HepG2 (cell line): ENCODE data around the gene CHDH. TPM values are rescaled to one million over a fixed set of nuclear protein-coding genes. Genes with fewer than 3 reads are reported as not detected.
A peak's percentile ranks its signal among the peaks of the same experiment; 100 is the strongest.

ENCODE experiments used
- ASH2L ChIP-seq: fragments of 300-600, 200-600 bp; sonication (generic); IDR thresholded peaks from 2 replicates; pipeline ENCODE4 v1.7.0; 2017; ENCODE audit warnings: low read depth, mild to moderate bottlenecking, moderate library complexity, mixed read lengths, low read length; ENCODE audit not compliant: insufficient read length
- ATF1 ChIP-seq: IDR thresholded peaks from 2 replicates; pipeline ENCODE4 v1.6.1; 2016; ENCODE audit warnings: mild to moderate bottlenecking, control low read depth
- BRD4 ChIP-seq: sonication (generic); formaldehyde crosslinking; IDR thresholded peaks from 2 replicates; pipeline ENCODE4 v1.4.0; 2020; ENCODE audit warnings: missing genetic modification reagents
- CBX5 ChIP-seq: sonication (generic); formaldehyde crosslinking; IDR thresholded peaks from 2 replicates; pipeline ENCODE4 v1.4.0; 2020; ENCODE audit warnings: missing genetic modification reagents, borderline replicate concordance
- MEIS1 ChIP-seq: sonication (generic); formaldehyde crosslinking; IDR thresholded peaks from 2 replicates; pipeline ENCODE4 v1.9.0; 2021; ENCODE audit warnings: mild to moderate bottlenecking, missing genetic modification reagents, moderate library complexity, borderline replicate concordance
- NBN ChIP-seq: fragments of 450-650 bp; conservative IDR thresholded peaks from 2 replicates; pipeline ENCODE4 v1.6.1; 2017
- RARG ChIP-seq: sonication (generic); formaldehyde crosslinking; IDR thresholded peaks from 2 replicates; pipeline ENCODE4 v1.4.0; 2020; ENCODE audit warnings: low read depth, mild to moderate bottlenecking, missing genetic modification reagents
- RXRA ChIP-seq: sonication (generic); formaldehyde crosslinking; IDR thresholded peaks from 2 replicates; pipeline ENCODE4 v1.5.1; 2020; ENCODE audit warnings: missing genetic modification reagents
- ZMAT3 ChIP-seq: sonication (generic); formaldehyde crosslinking; conservative IDR thresholded peaks from 2 replicates; pipeline ENCODE4 v1.7.0; 2021; ENCODE audit warnings: missing genetic modification reagents
- ZNF263 ChIP-seq: sonication (generic); formaldehyde crosslinking; IDR thresholded peaks from 2 replicates; pipeline ENCODE4 v1.4.0; 2020; ENCODE audit warnings: missing genetic modification reagents
- ZNF501 ChIP-seq: sonication (generic); formaldehyde crosslinking; IDR thresholded peaks from 2 replicates; pipeline ENCODE4 v1.5.1; 2020; ENCODE audit warnings: mild to moderate bottlenecking, moderate library complexity, missing genetic modification reagents
- ZNF564 ChIP-seq: sonication (generic); formaldehyde crosslinking; IDR thresholded peaks from 2 replicates; pipeline ENCODE4 v1.8.1; 2023; ENCODE audit warnings: mild to moderate bottlenecking, missing genetic modification reagents
- ZNF672 ChIP-seq: sonication (generic); formaldehyde crosslinking; IDR thresholded peaks from 2 replicates; pipeline ENCODE4 v1.8.1; 2022; ENCODE audit warnings: missing genetic modification reagents
- ZNF841 ChIP-seq: sonication (generic); formaldehyde crosslinking; IDR thresholded peaks from 2 replicates; pipeline ENCODE4 v1.8.1; 2023; ENCODE audit warnings: missing genetic modification reagents, borderline replicate concordance
- ZNF891 ChIP-seq: sonication (generic); formaldehyde crosslinking; IDR thresholded peaks from 2 replicates; pipeline ENCODE4 v1.5.0; 2020; ENCODE audit warnings: mild to moderate bottlenecking, missing genetic modification reagents
- polyA plus RNA-seq, 8 experiments: library from polyadenylated mRNA; depleted of rRNA in 3 of 8; stranded (reverse) in 7 of 8; unstranded in 1 of 8; fragments of >200 nt; fragmentation: Illumina TruSeq in 4 of 8; extraction: Trizol in 4 of 8; gene quantifications; 2 replicates each; pipeline versions ENCODE4 v1.2.1 to v1.2.3, GENCODE V29; 2011 to 2016; ENCODE audit warnings: low read depth in 4 of 8, missing spikeins in 1 of 8, mixed read lengths in 1 of 8; ENCODE audit not compliant: insufficient read depth in 1 of 8
- total RNA-seq, 5 experiments: library from RNA; depleted of rRNA; stranded (reverse); fragments of >200 nt; fragmentation: Illumina TruSeq; extraction: Trizol; gene quantifications; 2 replicates each; pipeline ENCODE4 v1.2.3, GENCODE V29; 2016; ENCODE audit warnings: low read depth in 1 of 5
- TF ChIP-seq, protein P1 (sequence below), 2 experiments: sonication (generic) in 1 of 2; formaldehyde crosslinking in 1 of 2; IDR thresholded peaks; 2 replicates each; pipeline versions ENCODE4 v1.4.0 to v1.6.1; 2016 to 2020; ENCODE audit warnings: borderline replicate concordance in 1 of 2, low read depth in 1 of 2, mild to moderate bottlenecking in 1 of 2, missing genetic modification reagents in 1 of 2
- TF ChIP-seq, protein P2 (sequence below): sonication (generic); formaldehyde crosslinking; IDR thresholded peaks from 2 replicates; pipeline ENCODE4 v1.4.0; 2020; ENCODE audit warnings: missing genetic modification reagents, borderline replicate concordance
- TF ChIP-seq, protein P3 (sequence below): sonication (generic); formaldehyde crosslinking; IDR thresholded peaks from 2 replicates; pipeline ENCODE4 v1.4.0; 2020; ENCODE audit warnings: missing genetic modification reagents

CHDH gene
- total and polyA plus RNA-seq, 2 of the 13 experiments (the other 11 are each of a cell fraction or from before 2014, with no cell fraction given), result 28.1 to 48.9 TPM

DNA sequence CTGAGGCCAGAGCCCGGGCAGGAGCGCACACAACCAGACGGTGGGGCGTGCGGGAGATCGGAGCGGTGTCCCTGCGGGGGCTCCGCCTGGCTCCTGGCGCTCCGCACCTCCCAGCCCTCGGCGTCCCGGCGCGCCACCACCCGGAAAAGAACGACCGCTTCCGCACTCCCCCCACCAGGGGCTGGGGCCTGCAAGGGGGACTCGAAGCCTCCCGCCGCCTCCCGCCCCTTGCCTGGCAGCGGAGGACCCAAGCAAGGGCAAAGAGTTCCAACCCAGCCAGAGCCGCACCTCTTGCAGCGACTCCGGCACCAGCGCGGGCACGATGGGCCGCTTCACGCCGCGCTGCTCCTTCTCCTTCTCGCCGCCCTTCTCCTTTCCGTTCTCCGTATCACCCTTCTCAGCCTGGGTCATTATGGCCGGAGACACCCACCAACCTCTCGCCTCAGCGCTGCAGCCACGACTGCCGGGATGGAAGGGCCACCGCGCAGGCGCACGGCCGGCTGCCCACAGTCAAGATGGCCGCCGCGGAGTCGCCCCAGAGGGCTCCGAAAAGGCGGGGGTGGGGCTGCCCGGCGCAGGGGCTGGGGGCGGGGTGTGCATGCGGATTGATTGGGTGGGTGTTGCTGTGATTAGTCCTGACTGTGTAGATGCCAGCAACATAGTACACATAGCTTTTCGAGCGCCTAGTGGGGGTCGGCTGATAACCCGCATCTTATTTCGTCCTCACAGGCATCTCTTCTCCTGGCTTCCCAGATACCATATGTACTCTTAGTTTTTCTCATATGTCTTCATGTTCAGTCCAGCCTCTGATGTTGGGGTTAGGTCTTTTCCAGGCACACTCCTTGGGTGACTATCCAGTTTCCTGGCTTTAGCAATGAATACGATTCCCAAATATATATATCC lies 35.7 kb upstream of the CHDH start, which contains the start of gene ACTR8 (continued):
- TF ChIP-seq, protein P1, sequence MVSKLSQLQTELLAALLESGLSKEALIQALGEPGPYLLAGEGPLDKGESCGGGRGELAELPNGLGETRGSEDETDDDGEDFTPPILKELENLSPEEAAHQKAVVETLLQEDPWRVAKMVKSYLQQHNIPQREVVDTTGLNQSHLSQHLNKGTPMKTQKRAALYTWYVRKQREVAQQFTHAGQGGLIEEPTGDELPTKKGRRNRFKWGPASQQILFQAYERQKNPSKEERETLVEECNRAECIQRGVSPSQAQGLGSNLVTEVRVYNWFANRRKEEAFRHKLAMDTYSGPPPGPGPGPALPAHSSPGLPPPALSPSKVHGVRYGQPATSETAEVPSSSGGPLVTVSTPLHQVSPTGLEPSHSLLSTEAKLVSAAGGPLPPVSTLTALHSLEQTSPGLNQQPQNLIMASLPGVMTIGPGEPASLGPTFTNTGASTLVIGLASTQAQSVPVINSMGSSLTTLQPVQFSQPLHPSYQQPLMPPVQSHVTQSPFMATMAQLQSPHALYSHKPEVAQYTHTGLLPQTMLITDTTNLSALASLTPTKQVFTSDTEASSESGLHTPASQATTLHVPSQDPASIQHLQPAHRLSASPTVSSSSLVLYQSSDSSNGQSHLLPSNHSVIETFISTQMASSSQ (IDR thresholded peaks at IDR 0.05; ENCODE audit: low read depth), result no peak
- TF ChIP-seq, protein P1 (CRISPR knock-in tag; IDR thresholded peaks at IDR 0.05; ENCODE audit: borderline replicate concordance), result peak; percentile 28; the same call in 1 of the 2 replicates
- TF ChIP-seq CBX5 (CRISPR knock-in tag) (peak; percentile 56; the same call in 1 of the 2 replicates), MEIS1 (0 out of 2 replicates have a peak, but pooled peaks have one; percentile 36), ZNF564 (CRISPR knock-in tag) (0 out of 2 replicates have a peak, but pooled peaks have one; percentile 77), BRD4 (CRISPR knock-in tag) (peak; percentile 77; the same call in 1 of the 2 replicates), RXRA (peak; percentile 77), ZNF263 (CRISPR knock-in tag) (no peak), ASH2L (peak; percentile 84), ZNF841 (CRISPR knock-in tag) (no peak), ZMAT3 (CRISPR knock-in tag) (no peak; the same call in 1 of the 2 replicates), ZNF501 (CRISPR knock-in tag) (peak; percentile 94), NBN (no peak), ZNF672 (CRISPR knock-in tag) (no peak), ZNF891 (CRISPR knock-in tag) (peak; percentile 48; the same call in 1 of the 2 replicates), RARG (CRISPR knock-in tag) (no peak), ATF1 (CRISPR knock-in tag) (no peak)
- TF ChIP-seq, protein P2, sequence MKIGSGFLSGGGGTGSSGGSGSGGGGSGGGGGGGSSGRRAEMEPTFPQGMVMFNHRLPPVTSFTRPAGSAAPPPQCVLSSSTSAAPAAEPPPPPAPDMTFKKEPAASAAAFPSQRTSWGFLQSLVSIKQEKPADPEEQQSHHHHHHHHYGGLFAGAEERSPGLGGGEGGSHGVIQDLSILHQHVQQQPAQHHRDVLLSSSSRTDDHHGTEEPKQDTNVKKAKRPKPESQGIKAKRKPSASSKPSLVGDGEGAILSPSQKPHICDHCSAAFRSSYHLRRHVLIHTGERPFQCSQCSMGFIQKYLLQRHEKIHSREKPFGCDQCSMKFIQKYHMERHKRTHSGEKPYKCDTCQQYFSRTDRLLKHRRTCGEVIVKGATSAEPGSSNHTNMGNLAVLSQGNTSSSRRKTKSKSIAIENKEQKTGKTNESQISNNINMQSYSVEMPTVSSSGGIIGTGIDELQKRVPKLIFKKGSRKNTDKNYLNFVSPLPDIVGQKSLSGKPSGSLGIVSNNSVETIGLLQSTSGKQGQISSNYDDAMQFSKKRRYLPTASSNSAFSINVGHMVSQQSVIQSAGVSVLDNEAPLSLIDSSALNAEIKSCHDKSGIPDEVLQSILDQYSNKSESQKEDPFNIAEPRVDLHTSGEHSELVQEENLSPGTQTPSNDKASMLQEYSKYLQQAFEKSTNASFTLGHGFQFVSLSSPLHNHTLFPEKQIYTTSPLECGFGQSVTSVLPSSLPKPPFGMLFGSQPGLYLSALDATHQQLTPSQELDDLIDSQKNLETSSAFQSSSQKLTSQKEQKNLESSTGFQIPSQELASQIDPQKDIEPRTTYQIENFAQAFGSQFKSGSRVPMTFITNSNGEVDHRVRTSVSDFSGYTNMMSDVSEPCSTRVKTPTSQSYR (CRISPR knock-in tag), result peak; percentile 67; the same call in 1 of the 2 replicates
- TF ChIP-seq, protein P3, sequence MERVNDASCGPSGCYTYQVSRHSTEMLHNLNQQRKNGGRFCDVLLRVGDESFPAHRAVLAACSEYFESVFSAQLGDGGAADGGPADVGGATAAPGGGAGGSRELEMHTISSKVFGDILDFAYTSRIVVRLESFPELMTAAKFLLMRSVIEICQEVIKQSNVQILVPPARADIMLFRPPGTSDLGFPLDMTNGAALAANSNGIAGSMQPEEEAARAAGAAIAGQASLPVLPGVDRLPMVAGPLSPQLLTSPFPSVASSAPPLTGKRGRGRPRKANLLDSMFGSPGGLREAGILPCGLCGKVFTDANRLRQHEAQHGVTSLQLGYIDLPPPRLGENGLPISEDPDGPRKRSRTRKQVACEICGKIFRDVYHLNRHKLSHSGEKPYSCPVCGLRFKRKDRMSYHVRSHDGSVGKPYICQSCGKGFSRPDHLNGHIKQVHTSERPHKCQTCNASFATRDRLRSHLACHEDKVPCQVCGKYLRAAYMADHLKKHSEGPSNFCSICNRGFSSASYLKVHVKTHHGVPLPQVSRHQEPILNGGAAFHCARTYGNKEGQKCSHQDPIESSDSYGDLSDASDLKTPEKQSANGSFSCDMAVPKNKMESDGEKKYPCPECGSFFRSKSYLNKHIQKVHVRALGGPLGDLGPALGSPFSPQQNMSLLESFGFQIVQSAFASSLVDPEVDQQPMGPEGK (CRISPR knock-in tag), result peak; percentile 97
